SU-DHL-6 (cell line): ENCODE data around the gene SUPT6H.

Experiments
- H2AFZ ChIP-seq: fragments of 200-600 bp; sonication (generic); 2 replicates; pipeline ENCODE4 v1.6.1; 2014; ENCODE audit warnings: low read depth, mild to moderate bottlenecking, moderate library complexity, mixed read lengths, antibody characterized with exemption, low read length; ENCODE audit not compliant: severe bottlenecking
- H3F3A ChIP-seq: fragments of 200-600 bp; shearing (Covaris generic); 2 replicates; pipeline ENCODE4 v1.6.0; 2016; ENCODE audit warnings: antibody characterized with exemption, mild to moderate bottlenecking; ENCODE audit not compliant: insufficient read depth
- H3K27ac ChIP-seq: fragments of 200-600 bp; sonication (generic); 2 replicates; pipeline ENCODE4 v1.5.1; 2016; ENCODE audit warnings: low read depth, mild to moderate bottlenecking, low read length, moderate library complexity, mixed read lengths
- H3K27me3 ChIP-seq: fragments of 200-600 bp; sonication (generic), shearing (Covaris generic); 2 replicates; pipeline ENCODE4 v1.6.0; 2014; ENCODE audit warnings: mild to moderate bottlenecking, low read length
- H3K36me3 ChIP-seq: fragments of 200-600 bp; sonication (generic); 2 replicates; pipeline ENCODE4 v1.6.1; 2014; ENCODE audit warnings: mild to moderate bottlenecking, low read length, mixed read lengths
- H3K4me2 ChIP-seq: fragments of 300-600, 200-600 bp; shearing (Covaris generic), sonication (generic); 2 replicates; pipeline ENCODE4 v1.6.0; 2014; ENCODE audit warnings: low read length, low read depth, mild to moderate bottlenecking; ENCODE audit not compliant: poor library complexity, severe bottlenecking
- H3K4me3 ChIP-seq: fragments of 200-600 bp; sonication (generic); 2 replicates; pipeline ENCODE4 v1.5.1; 2014; ENCODE audit warnings: antibody characterized with exemption, low read length, mild to moderate bottlenecking, mixed read lengths; ENCODE audit not compliant: insufficient read depth, poor library complexity, severe bottlenecking
- H3K79me2 ChIP-seq: fragments of 200-600 bp; sonication (generic); 2 replicates; pipeline ENCODE4 v1.6.1; 2014; ENCODE audit warnings: mild to moderate bottlenecking, low read length, moderate library complexity; ENCODE audit not compliant: insufficient read depth
- H3K9ac ChIP-seq: fragments of 200-600 bp; sonication (generic); 2 replicates; pipeline ENCODE4 v1.7.0; 2014; ENCODE audit warnings: mild to moderate bottlenecking, low read length
- H3K9me2 ChIP-seq: fragments of 200-600 bp; sonication (generic); replicated peaks from 2 replicates; pipeline ENCODE4 v1.6.1; 2014; ENCODE audit warnings: low read length; ENCODE audit not compliant: insufficient read depth
- H3K9me3 ChIP-seq: fragments of 200-600 bp; sonication (generic); 2 replicates; pipeline ENCODE4 v1.6.1; 2014; ENCODE audit warnings: low read length, mixed read lengths; ENCODE audit not compliant: insufficient read depth
- H4K20me1 ChIP-seq: fragments of 200-600 bp; sonication (generic); 2 replicates; pipeline ENCODE4 v1.6.1; 2014; ENCODE audit warnings: low read depth, mild to moderate bottlenecking, antibody characterized with exemption, low read length, moderate library complexity, mixed read lengths
- EZH2phosphoT487 ChIP-seq: fragments of 200-600 bp; sonication (generic), shearing (Covaris generic); conservative IDR thresholded peaks from 2 replicates; pipeline ENCODE4 v1.6.1; 2018; ENCODE audit warnings: mild to moderate bottlenecking, antibody characterized with exemption, low read length, moderate library complexity, mixed read lengths
- TF ChIP-seq, protein P1 (sequence below): fragments of 200-600 bp; sonication (generic); IDR thresholded peaks from one replicate; pipeline ENCODE4 v1.5.1; 2017; ENCODE audit warnings: antibody characterized with exemption, mild to moderate bottlenecking, low read length, moderate library complexity; ENCODE audit not compliant: insufficient read depth, poor library complexity, severe bottlenecking

SUPT6H gene

DNA sequence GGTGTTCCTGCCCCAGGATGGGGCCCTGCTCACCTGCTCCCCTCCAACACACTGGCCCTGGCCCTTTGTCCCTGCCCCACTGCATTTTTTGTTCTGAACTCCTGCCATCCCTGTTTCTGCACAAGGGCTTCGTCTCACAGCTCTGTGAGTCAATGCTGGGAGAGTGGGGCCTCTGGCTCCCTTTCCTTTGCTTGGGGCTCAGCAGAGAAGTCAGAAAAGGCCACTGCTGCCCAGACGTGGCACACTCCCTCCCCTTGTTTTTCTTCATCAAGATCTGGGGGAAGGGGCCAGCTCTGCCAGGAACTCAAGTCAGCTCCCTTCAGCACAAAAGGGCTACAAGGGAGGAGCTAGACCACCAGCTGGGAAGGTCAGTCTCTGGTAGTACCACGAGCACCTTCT, 40.7 kb downstream of the SUPT6H start:
- Histone ChIP-seq H3K4me3 (no peak overlapping the region), H3K9me2 (no peaks in the 10 kb centered on the region), H2AFZ (no peak overlapping the region), H3K9me3 (no peaks in the 10 kb centered on the region), H3K27ac (no peak overlapping the region), H3F3A (no peaks in the 10 kb centered on the region; the same call in 1 of the 2 replicates), H4K20me1 (no peaks in the 10 kb centered on the region), H3K36me3 (no peaks in the 10 kb centered on the region; the same call in 1 of the 2 replicates), H3K9ac (no peak overlapping the region), H3K4me2 (no peak overlapping the region), H3K79me2 (no peaks in the 10 kb centered on the region), H3K27me3 (no peaks in the 10 kb centered on the region)
- TF ChIP-seq EZH2phosphoT487 = no peak
- TF ChIP-seq, protein P1, sequence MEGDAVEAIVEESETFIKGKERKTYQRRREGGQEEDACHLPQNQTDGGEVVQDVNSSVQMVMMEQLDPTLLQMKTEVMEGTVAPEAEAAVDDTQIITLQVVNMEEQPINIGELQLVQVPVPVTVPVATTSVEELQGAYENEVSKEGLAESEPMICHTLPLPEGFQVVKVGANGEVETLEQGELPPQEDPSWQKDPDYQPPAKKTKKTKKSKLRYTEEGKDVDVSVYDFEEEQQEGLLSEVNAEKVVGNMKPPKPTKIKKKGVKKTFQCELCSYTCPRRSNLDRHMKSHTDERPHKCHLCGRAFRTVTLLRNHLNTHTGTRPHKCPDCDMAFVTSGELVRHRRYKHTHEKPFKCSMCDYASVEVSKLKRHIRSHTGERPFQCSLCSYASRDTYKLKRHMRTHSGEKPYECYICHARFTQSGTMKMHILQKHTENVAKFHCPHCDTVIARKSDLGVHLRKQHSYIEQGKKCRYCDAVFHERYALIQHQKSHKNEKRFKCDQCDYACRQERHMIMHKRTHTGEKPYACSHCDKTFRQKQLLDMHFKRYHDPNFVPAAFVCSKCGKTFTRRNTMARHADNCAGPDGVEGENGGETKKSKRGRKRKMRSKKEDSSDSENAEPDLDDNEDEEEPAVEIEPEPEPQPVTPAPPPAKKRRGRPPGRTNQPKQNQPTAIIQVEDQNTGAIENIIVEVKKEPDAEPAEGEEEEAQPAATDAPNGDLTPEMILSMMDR = no peak

DNA sequence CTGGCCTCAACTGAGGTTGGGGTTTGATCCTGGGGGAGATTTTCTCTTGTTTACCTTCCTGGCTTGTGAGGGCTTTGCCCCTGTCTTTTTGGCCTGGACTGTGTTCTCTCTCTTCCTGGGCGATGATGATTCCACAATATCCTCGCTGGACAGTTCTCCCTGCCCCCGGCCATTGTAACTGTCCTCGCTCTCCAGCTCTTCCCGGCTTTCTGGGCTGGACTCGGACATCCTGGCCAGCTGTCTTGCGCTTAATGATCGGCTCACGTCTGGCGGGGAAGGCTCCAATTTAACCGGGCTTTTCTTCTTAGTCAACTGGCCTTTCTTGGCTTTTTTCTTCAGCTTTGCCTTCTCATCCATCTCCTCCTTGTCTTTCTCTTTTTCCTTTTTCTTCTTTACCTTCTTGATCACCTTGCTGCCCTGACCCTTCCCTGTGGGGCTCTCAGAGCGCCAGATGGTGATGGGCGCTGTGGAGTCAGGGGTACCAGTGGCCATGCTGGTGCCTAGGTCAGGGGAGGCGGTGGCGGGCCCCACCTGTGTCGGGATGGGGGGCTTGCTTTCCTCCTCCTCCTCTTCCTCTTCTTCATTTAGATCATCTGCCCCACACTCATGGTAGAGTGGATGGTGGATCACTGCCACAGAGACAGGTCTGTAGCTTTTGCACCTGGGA, 41.7 kb downstream of the SUPT6H start:
- Histone ChIP-seq H3K9ac (no peak overlapping the region), H3K27ac (no peak overlapping the region), H3K4me2 (no peak overlapping the region), H2AFZ (no peak overlapping the region), H3K27me3 (no peaks in the 10 kb centered on the region), H3K36me3 (no peaks in the 10 kb centered on the region; the same call in 1 of the 2 replicates), H3K79me2 (no peaks in the 10 kb centered on the region), H4K20me1 (no peaks in the 10 kb centered on the region), H3K9me2 (no peaks in the 10 kb centered on the region), H3F3A (no peaks in the 10 kb centered on the region; the same call in 1 of the 2 replicates), H3K4me3 (no peak overlapping the region), H3K9me3 (no peaks in the 10 kb centered on the region)
- no peak for TF ChIP-seq EZH2phosphoT487
- TF ChIP-seq, protein P1 = no peak

DNA sequence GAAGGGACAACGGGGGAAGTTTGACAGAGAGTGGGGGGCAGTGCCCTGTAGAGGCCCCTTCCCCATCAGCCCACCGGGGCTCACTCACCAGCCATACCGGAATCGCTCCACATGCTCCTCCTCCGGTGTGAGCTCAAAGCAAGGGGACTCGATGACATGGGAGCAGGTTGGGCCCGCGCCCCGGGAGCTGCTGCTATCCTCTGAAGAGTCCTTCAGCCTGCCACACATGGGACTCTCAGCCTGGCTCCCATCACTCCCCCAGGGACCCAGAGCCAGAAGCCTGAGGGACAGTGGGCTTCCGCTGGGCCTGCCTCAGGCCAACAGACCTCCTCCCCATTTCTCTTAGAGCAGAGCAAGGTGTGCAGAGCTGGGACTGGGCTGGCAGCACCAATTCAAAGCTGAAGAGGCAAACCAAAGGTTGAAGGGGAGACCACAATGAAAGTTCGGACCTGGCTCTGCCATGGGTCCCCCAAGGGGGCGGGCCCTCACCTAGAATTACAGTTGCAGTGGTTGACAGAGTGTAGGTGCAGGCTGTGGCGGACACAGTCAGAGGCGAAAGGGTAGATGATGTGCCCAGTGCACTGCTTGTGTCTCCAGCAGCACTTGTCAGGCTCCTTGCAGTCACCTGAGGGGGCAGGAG, 42.3 kb downstream of the SUPT6H start:
- no peaks in the 10 kb centered on the region for H4K20me1 ChIP-seq
- no peaks in the 10 kb centered on the region for H3K79me2 ChIP-seq
- no peak overlapping the region for H3K4me3 ChIP-seq
- no peak overlapping the region for H2AFZ ChIP-seq
- no peak overlapping the region for H3K9ac ChIP-seq
- H3K27me3 ChIP-seq = no peaks in the 10 kb centered on the region
- TF ChIP-seq, protein P1 = no peak
- no peak for TF ChIP-seq EZH2phosphoT487
- H3K36me3 ChIP-seq = no peaks in the 10 kb centered on the region; the same call in 1 of the 2 replicates
- H3K9me3 ChIP-seq = no peaks in the 10 kb centered on the region
- no peaks in the 10 kb centered on the region; the same call in 1 of the 2 replicates for H3F3A ChIP-seq
- no peaks in the 10 kb centered on the region for H3K9me2 ChIP-seq
- H3K27ac ChIP-seq = no peak overlapping the region
- no peak overlapping the region for H3K4me2 ChIP-seq
